Vagina (tissue), 2 donors: Measurements from ENCODE around the gene DCHS1. TPM values are rescaled to one million over a fixed set of nuclear protein-coding genes. Genes with fewer than 3 reads are reported as not detected.

ENCODE experiments used
- DNase-seq, 2 donors: peaks; one replicate each; pipeline ENCODE4 v3.0.0-alpha.2; 2017; ENCODE audit errors: extremely low spot score in 2 of 2
- H3K27ac ChIP-seq: fragments of 200-600 bp; sonication (generic); one replicate; pipeline ENCODE4 v1.5.1; 2019
- H3K27me3 ChIP-seq: fragments of 200-600 bp; sonication (generic); one replicate; pipeline ENCODE4 v1.5.1; 2019
- H3K36me3 ChIP-seq, 2 donors: fragments of 200-600 bp; sonication (generic); one replicate each; pipeline ENCODE4 v1.5.1; 2017 to 2019
- H3K4me1 ChIP-seq: fragments of 200-600 bp; sonication (generic); one replicate; pipeline ENCODE4 v1.5.1; 2019
- H3K4me3 ChIP-seq, 2 donors: fragments of 200-600 bp; sonication (generic); 1 replicate in 1 of 2; 2 replicates in 1 of 2; pipeline ENCODE4 v1.5.1; 2016 to 2019
- H3K9me3 ChIP-seq: fragments of 200-600 bp; sonication (generic); one replicate; pipeline ENCODE4 v1.5.1; 2019
- POLR2A ChIP-seq, 2 donors: fragments of 450-650 bp; IDR thresholded peaks; one replicate each; pipeline ENCODE4 v1.6.1; 2017; ENCODE audit warnings: antibody characterized with exemption in 2 of 2, mild to moderate bottlenecking in 2 of 2, moderate library complexity in 2 of 2
- POLR2AphosphoS5 ChIP-seq, 2 donors: sonication (generic); formaldehyde crosslinking; IDR thresholded peaks; one replicate each; pipeline ENCODE4 v1.9.0; 2017; ENCODE audit warnings: antibody characterized with exemption in 2 of 2, mild to moderate bottlenecking in 2 of 2, low read depth in 1 of 2; ENCODE audit not compliant: insufficient read depth in 1 of 2
- intact Hi-C: fragments of 100-400 bp; cut with DNase I; formaldehyde crosslinking; loops from one replicate; pipeline ENCODE4 v1.15.1; 2023
- total RNA-seq: library from RNA; depleted of rRNA; stranded (reverse); fragments of >200 nt; gene quantifications from one replicate; pipeline ENCODE4 v1.2.3, GENCODE V29; 2016
- TF ChIP-seq, protein P1 (sequence below), 3 experiments: fragments of 450-650 bp in 2 of 3; fragments of 200-600 bp in 1 of 3; sonication (generic) in 1 of 3; IDR thresholded peaks; one replicate each; pipeline ENCODE4 v1.5.1; 2017 to 2019; ENCODE audit warnings: antibody characterized with exemption in 3 of 3, mild to moderate bottlenecking in 2 of 3, moderate library complexity in 2 of 3

The DCHS1 gene
- total RNA-seq, 1 donor from 2014 or later = 28.7 TPM

DNA sequence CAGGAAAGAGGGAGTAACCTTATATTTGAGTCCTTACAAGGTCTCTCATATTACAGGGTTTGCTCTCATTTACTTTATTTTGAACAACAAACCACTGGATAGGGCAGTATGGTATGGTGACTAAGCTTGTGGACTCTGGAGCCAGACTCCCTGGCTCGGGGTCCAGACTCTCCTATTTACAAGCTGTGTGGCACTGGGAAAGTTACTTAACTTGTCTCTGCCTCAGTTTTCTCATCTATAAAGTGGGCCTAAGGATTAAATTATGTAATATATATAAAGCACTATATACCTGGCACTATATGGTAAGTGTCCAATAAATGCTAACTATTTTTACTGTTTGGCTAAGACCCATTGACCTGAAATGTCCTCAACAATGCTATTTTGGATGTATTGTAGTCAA is 1.7 kb upstream of the DCHS1 start:
- Histone ChIP-seq H3K36me3 (no peaks in the 10 kb centered on the region), H3K27ac (peak overlapping the region; percentile 92), H3K9me3 (no peaks in the 10 kb centered on the region), H3K4me3 (no peak overlapping the region), H3K4me1 (peaks cover 17% of the 10 kb centered on the region), H3K27me3 (no peaks in the 10 kb centered on the region)
- no peak for DNase-seq
- intact Hi-C loops = loop anchor here (10.0 kb wide), 1 partner anchor 53 kb away; the partner anchor contains the start of genes ILK and RRP8
- TF ChIP-seq, protein P1, sequence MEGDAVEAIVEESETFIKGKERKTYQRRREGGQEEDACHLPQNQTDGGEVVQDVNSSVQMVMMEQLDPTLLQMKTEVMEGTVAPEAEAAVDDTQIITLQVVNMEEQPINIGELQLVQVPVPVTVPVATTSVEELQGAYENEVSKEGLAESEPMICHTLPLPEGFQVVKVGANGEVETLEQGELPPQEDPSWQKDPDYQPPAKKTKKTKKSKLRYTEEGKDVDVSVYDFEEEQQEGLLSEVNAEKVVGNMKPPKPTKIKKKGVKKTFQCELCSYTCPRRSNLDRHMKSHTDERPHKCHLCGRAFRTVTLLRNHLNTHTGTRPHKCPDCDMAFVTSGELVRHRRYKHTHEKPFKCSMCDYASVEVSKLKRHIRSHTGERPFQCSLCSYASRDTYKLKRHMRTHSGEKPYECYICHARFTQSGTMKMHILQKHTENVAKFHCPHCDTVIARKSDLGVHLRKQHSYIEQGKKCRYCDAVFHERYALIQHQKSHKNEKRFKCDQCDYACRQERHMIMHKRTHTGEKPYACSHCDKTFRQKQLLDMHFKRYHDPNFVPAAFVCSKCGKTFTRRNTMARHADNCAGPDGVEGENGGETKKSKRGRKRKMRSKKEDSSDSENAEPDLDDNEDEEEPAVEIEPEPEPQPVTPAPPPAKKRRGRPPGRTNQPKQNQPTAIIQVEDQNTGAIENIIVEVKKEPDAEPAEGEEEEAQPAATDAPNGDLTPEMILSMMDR (IDR thresholded peaks at IDR 0.05) = no peak
- no peak for TF ChIP-seq POLR2AphosphoS5 (IDR thresholded peaks at IDR 0.05; ENCODE audit: insufficient read depth in 1 of 2, low read depth in 1 of 2)
- TF ChIP-seq POLR2A (IDR thresholded peaks at IDR 0.05) = no peak

DNA sequence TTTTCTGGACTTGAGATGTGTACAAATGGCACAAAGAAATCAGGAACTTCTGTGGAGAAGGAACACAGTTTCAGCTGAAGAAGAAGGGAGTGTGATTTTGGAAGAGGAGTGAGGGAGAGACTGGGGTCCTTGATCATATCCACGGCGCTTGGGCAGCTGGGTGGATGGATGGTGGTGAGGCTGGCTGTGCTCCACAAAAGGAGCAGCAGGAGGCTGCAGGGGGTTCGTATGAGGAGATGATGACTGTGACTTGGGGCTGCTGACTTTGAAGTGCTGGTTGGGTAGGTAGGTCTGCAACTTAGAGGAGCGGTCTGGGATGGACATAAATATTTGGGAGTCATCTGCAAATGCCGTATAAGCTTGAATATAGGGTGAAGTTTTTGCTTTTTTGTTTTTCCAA is 1.3 kb upstream of the DCHS1 start:
- Histone ChIP-seq H3K4me3 (peak overlapping the region in 1 of 2 donors; percentile 57), H3K9me3 (no peaks in the 10 kb centered on the region), H3K36me3 (no peaks in the 10 kb centered on the region), H3K27ac (peak overlapping the region; percentile 92), H3K27me3 (no peaks in the 10 kb centered on the region), H3K4me1 (peaks cover 17% of the 10 kb centered on the region)
- TF ChIP-seq POLR2A (IDR thresholded peaks at IDR 0.05) (no peak), POLR2AphosphoS5 (IDR thresholded peaks at IDR 0.05; ENCODE audit: insufficient read depth in 1 of 2, low read depth in 1 of 2) (no peak)
- TF ChIP-seq, protein P1 (IDR thresholded peaks at IDR 0.05) = no peak
- DNase-seq = peak in 1 of 2 donors; percentile 87
- intact Hi-C loops = loop anchor here (10.0 kb wide), 1 partner anchor 52 kb away; the partner anchor contains the start of genes ILK and RRP8

DNA sequence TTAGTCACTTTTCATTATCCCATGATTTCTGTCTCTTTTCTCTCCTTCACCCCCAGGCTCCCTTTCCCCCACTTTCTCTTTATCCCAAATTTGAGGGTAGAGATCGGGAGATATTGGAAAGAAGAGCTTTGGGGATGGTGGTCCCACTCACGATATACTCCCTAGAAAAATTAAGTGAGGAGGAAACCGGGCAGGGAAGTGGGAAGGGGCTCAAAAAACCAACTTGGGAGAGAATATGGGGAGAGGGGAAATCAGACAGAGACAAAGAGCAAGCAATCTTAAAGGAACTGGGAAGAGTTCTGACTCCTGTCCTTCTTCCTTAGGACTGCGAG is 941 bp upstream of the DCHS1 start:
- H3K27me3 ChIP-seq = no peaks in the 10 kb centered on the region
- DNase-seq = no peak
- no peaks in the 10 kb centered on the region for H3K36me3 ChIP-seq
- H3K4me1 ChIP-seq = peaks cover 17% of the 10 kb centered on the region
- H3K9me3 ChIP-seq = no peaks in the 10 kb centered on the region
- peak overlapping the region; percentile 57 to 72 for H3K4me3 ChIP-seq
- H3K27ac ChIP-seq = peak overlapping the region; percentile 92
- TF ChIP-seq, protein P1 (IDR thresholded peaks at IDR 0.05) = no peak
- TF ChIP-seq POLR2AphosphoS5 (IDR thresholded peaks at IDR 0.05; ENCODE audit: insufficient read depth in 1 of 2, low read depth in 1 of 2) = no peak
- TF ChIP-seq POLR2A (IDR thresholded peaks at IDR 0.05) = no peak
- intact Hi-C loops = loop anchor here (10.0 kb wide), 1 partner anchor 52 kb away; the partner anchor contains the start of genes ILK and RRP8

DNA sequence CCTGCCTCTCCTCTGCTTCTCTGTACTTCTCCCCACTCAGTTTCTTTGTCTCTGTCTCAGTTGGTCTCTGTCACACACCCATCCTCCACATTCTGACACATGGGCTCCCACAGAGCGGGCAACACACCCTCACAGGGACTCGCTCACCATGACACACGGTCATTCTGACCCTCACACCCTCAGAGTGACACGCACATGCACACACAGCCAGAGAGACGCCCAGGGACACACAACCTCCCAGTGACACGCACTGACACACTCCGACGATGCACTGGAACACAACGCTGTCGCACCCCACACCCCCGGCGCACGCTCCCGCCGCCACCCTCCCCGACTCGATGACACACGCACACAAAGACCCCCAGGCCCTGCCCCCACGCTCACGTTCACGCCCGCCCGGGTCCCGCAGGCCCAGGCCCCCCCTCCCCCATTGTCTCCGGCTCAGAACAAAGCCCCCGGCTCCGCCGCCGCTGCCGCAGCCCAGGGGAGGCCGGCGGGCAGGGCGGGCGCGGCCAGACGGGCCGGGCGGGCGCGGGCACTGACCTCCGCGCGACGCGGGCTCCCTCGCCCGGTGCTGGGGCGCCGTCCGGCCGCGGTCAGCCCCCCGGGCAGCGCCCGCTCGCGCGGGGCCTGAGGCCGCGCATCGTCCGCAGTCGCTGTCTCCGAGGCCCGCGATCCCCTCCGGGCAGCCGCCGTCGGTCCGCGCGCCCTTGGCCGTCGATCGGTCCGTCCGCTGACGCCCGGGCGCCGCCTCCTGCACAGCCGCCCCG is 404 bp downstream of the DCHS1 start:
- no peaks in the 10 kb centered on the region for H3K36me3 ChIP-seq
- TF ChIP-seq, protein P1 (IDR thresholded peaks at IDR 0.05) = no peak
- TF ChIP-seq POLR2AphosphoS5 (IDR thresholded peaks at IDR 0.05; ENCODE audit: insufficient read depth in 1 of 2, low read depth in 1 of 2) = peak in 1 of 2 donors; percentile 41
- no peak for DNase-seq
- H3K4me3 ChIP-seq = peak overlapping the region; percentile 57 to 72
- H3K4me1 ChIP-seq = peaks cover 17% of the 10 kb centered on the region
- H3K9me3 ChIP-seq = no peaks in the 10 kb centered on the region
- intact Hi-C loops = loop anchor here (10.0 kb wide), 1 partner anchor 50 kb away; the partner anchor contains the start of genes ILK and RRP8
- H3K27me3 ChIP-seq = no peaks in the 10 kb centered on the region
- H3K27ac ChIP-seq = peak overlapping the region; percentile 92
